HepG2 (cell line): ENCODE data around the gene IFT52. TPM values are rescaled to one million over a fixed set of nuclear protein-coding genes. Genes with fewer than 3 reads are reported as not detected.

Experiments
- CCAR2 ChIP-seq: fragments of 200-400 bp; formaldehyde crosslinking; optimal IDR thresholded peaks from 2 replicates; pipeline ENCODE3; 2018; ENCODE audit warnings: low read depth, mild to moderate bottlenecking, low read length, moderate library complexity
- ETV6 ChIP-seq: sonication (generic); formaldehyde crosslinking; conservative IDR thresholded peaks from 2 replicates; pipeline ENCODE4 v1.4.0; 2020; ENCODE audit warnings: missing genetic modification reagents
- GZF1 ChIP-seq: sonication (generic); formaldehyde crosslinking; IDR thresholded peaks from 2 replicates; pipeline ENCODE4 v1.5.1; 2020; ENCODE audit warnings: mild to moderate bottlenecking, missing genetic modification reagents
- HOXA3 ChIP-seq: sonication (generic); formaldehyde crosslinking; IDR thresholded peaks from 2 replicates; pipeline ENCODE4 v1.5.0; 2020; ENCODE audit warnings: missing genetic modification reagents
- KMT2A ChIP-seq: sonication (generic); formaldehyde crosslinking; IDR thresholded peaks from 2 replicates; pipeline ENCODE4 v1.4.0; 2020; ENCODE audit warnings: missing genetic modification reagents
- NR1H2 ChIP-seq: sonication (generic); formaldehyde crosslinking; IDR thresholded peaks from 2 replicates; pipeline ENCODE4 v1.8.1; 2022; ENCODE audit warnings: low read depth, missing genetic modification reagents, borderline replicate concordance
- SUZ12 ChIP-seq: fragments of 150-350 bp; IDR thresholded peaks from 2 replicates; pipeline ENCODE4 v1.6.1; 2014; ENCODE audit warnings: low read depth, low read length
- THAP11 ChIP-seq: IDR thresholded peaks from 2 replicates; pipeline ENCODE4 v1.6.1; 2016; ENCODE audit warnings: missing biosample characterization, missing genetic modification reagents
- TRIM24 ChIP-seq: sonication (generic); formaldehyde crosslinking; IDR thresholded peaks from 2 replicates; pipeline ENCODE4 v1.8.0; 2022; ENCODE audit warnings: mild to moderate bottlenecking, missing genetic modification reagents
- ZNF18 ChIP-seq: sonication (generic); formaldehyde crosslinking; IDR thresholded peaks from 2 replicates; pipeline ENCODE4 v1.8.0; 2022; ENCODE audit warnings: mild to moderate bottlenecking, missing genetic modification reagents; ENCODE audit not compliant: insufficient replicate concordance
- ZNF20 ChIP-seq: sonication (generic); formaldehyde crosslinking; IDR thresholded peaks from 2 replicates; pipeline ENCODE4 v1.4.0; 2020; ENCODE audit warnings: mild to moderate bottlenecking, moderate library complexity, missing genetic modification reagents
- ZNF276 ChIP-seq: sonication (generic); formaldehyde crosslinking; IDR thresholded peaks from 2 replicates; pipeline ENCODE4 v1.4.0; 2020; ENCODE audit warnings: mild to moderate bottlenecking, low read depth, missing genetic modification reagents
- ZNF33B ChIP-seq: sonication (generic); formaldehyde crosslinking; IDR thresholded peaks from 2 replicates; pipeline ENCODE4 v1.5.1; 2020; ENCODE audit warnings: mild to moderate bottlenecking, missing genetic modification reagents
- ZNF496 ChIP-seq: sonication (generic); formaldehyde crosslinking; IDR thresholded peaks from 2 replicates; pipeline ENCODE4 v1.8.1; 2023; ENCODE audit warnings: mild to moderate bottlenecking, moderate library complexity, missing genetic modification reagents; ENCODE audit not compliant: insufficient replicate concordance
- ZNF512B ChIP-seq: sonication (generic); formaldehyde crosslinking; IDR thresholded peaks from 2 replicates; pipeline ENCODE4 v1.5.1; 2020; ENCODE audit warnings: missing genetic modification reagents, mild to moderate bottlenecking, borderline replicate concordance
- ZNF629 ChIP-seq: sonication (generic); formaldehyde crosslinking; conservative IDR thresholded peaks from 2 replicates; pipeline ENCODE4 v1.5.0; 2020; ENCODE audit warnings: missing genetic modification reagents
- ZNF660 ChIP-seq: sonication (generic); formaldehyde crosslinking; IDR thresholded peaks from 2 replicates; pipeline ENCODE4 v1.5.1; 2020; ENCODE audit warnings: mild to moderate bottlenecking, low read depth, missing genetic modification reagents, borderline replicate concordance
- ZNF7 ChIP-seq: IDR thresholded peaks from 2 replicates; pipeline ENCODE4 v1.6.1; 2016; ENCODE audit warnings: missing biosample characterization, missing genetic modification reagents
- polyA plus RNA-seq, 8 experiments: library from polyadenylated mRNA; depleted of rRNA in 3 of 8; stranded (reverse) in 7 of 8; unstranded in 1 of 8; fragments of >200 nt; fragmentation: Illumina TruSeq in 4 of 8; extraction: Trizol in 4 of 8; gene quantifications; 2 replicates each; pipeline versions ENCODE4 v1.2.1 to v1.2.3, GENCODE V29; 2011 to 2016; ENCODE audit warnings: low read depth in 4 of 8, missing spikeins in 1 of 8, mixed read lengths in 1 of 8; ENCODE audit not compliant: insufficient read depth in 1 of 8
- total RNA-seq, 5 experiments: library from RNA; depleted of rRNA; stranded (reverse); fragments of >200 nt; fragmentation: Illumina TruSeq; extraction: Trizol; gene quantifications; 2 replicates each; pipeline ENCODE4 v1.2.3, GENCODE V29; 2016; ENCODE audit warnings: low read depth in 1 of 5

Gene IFT52
- total and polyA plus RNA-seq, 2 of the 13 experiments (the other 11 are each of a cell fraction or from before 2014, with no cell fraction given): 48.0 to 64.0 TPM

GRCh38 chr20:43558412-43559146 lies 32.2 kb upstream of the IFT52 start, which contains the start of gene SGK2 (continued):
- no peak for TF ChIP-seq ZNF20 (CRISPR knock-in tag)
- peak; percentile 82 for TF ChIP-seq ZNF276 (CRISPR knock-in tag)
- TF ChIP-seq GZF1 (CRISPR knock-in tag): 0 out of 2 replicates have a peak, but pooled peaks have one; percentile 86
- TF ChIP-seq SUZ12: no peak
- TF ChIP-seq CCAR2: no peak
- TF ChIP-seq ZNF18 (CRISPR knock-in tag): peak; percentile 83
- TF ChIP-seq ZNF629: no peak; the same call in 1 of the 2 replicates
- TF ChIP-seq ZNF660 (CRISPR knock-in tag): no peak; the same call in 1 of the 2 replicates
- no peak for TF ChIP-seq ZNF512B (CRISPR knock-in tag)
- TF ChIP-seq ZNF33B (CRISPR knock-in tag): no peak
- TF ChIP-seq THAP11 (CRISPR knock-in tag): peak; percentile 76
- no peak for TF ChIP-seq TRIM24 (CRISPR knock-in tag)
- TF ChIP-seq HOXA3: peak; percentile 87
- TF ChIP-seq ZNF496: no peak
- TF ChIP-seq ETV6 (CRISPR knock-in tag): no peak
- TF ChIP-seq NR1H2 (CRISPR knock-in tag): peak; percentile 90; the same call in 1 of the 2 replicates
- TF ChIP-seq KMT2A (CRISPR knock-in tag): no peak; the same call in 1 of the 2 replicates
- TF ChIP-seq ZNF7 (CRISPR knock-in tag): no peak
